Umbilical cord (tissue), 2 donors: ENCODE results near the gene RNF13. TPM values are rescaled to one million over a fixed set of nuclear protein-coding genes. Genes with fewer than 3 reads are reported as not detected.
"Not testable (repeated sequence)": the region's sequence is repeated elsewhere in the genome, so short reads cannot be mapped to it uniquely, and the experiment has no call there.

Source experiments
- DNase-seq: peaks from one replicate; pipeline ENCODE4 v3.0.0-alpha.2; 2015; ENCODE audit warnings: low spot score
- total RNA-seq: library from RNA; depleted of rRNA; stranded (reverse); fragments of >200 nt; gene quantifications from one replicate; pipeline ENCODE4 v1.2.3, GENCODE V29; 2014; ENCODE audit warnings: low replicate concordance; ENCODE audit not compliant: insufficient read depth

Gene RNF13
- total RNA-seq, 1 donor from 2014 or later, result 132 TPM

GRCh38 chr3:149954812-149955211, 141.8 kb downstream of the RNF13 start:
- peak; percentile 69 for DNase-seq

DNA sequence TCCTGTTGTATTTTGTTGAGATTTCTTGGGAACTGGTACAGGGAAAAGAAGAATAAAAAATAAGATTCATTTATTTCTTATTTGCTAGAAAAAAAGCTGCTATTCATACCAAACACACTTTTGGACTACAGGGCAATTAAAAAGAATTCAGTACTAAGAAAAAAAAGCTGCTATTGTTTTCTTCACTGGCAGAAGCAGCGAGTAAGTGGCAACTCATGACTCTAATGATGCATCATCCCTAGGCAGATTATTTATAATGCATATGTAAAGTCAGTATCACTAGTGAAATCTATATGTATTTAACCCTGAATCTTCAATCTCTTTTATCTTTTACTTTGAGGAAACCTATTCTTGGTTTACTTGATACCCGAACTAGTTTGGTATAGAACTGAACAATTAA, 142.4 kb downstream of the RNF13 start:
- DNase-seq, result no peak

DNA sequence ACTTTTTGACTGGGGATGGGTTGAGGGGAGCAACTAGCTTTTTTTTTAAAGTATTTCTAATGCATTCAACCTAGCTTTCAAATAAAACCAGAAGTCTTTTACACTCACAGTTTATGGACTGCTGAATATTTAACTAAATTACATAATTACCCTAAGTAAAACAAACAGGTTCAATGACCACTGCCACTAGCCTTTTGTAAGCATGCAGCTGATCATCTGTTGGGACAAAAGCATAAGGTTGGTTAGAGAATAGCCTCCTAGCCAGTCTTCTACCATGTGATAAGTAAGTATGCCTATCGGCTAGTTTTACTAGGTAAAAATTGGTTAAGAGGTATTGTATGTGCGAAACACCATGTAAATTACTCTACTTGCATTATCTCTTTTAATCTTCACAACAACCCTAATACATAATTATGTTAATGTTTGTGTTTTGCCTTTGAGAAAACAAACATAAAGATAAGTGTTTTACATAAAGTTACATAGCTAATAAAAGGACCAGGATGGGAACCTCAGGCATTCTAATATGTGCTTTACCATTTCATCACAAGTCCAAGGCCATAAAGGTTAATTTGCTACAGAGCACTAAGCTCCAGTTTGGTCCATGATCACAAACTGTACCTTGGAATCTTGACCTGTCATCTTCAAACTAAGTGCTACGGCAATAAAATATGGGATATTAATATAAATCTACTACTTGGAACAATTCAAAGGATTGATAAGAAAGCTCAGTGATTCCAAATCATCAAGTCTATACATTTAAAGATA, 144.5 kb downstream of the RNF13 start:
- no peak for DNase-seq

GRCh38 chr3:149958171-149958796, 145.3 kb downstream of the RNF13 start:
- no peak for DNase-seq

- DNase-seq, result no peak
Measured at GRCh38 chr3:149959443-149959842, 146.4 kb downstream of the RNF13 start.

DNA sequence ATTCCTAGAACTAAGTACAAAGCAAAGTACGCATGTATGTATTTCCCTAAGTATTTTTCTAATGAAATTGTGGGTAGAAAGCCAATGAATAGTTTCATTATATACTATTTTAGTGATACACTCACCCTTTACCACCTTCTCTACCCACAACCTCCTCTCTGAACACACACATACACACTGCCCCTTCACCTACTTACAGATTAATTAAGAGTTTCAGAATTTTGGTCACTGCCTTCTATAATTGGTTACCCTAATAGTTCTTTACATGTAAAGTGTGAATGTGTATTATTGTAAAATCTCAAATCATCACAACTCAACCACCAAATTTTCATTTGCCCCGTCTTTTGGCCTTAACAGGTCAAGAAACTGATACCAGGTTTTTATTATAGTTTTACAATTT, 150.5 kb downstream of the RNF13 start:
- no peak for DNase-seq

- peak; percentile 63 for DNase-seq
Measured at GRCh38 chr3:149964291-149964690, 151.3 kb downstream of the RNF13 start.

DNA sequence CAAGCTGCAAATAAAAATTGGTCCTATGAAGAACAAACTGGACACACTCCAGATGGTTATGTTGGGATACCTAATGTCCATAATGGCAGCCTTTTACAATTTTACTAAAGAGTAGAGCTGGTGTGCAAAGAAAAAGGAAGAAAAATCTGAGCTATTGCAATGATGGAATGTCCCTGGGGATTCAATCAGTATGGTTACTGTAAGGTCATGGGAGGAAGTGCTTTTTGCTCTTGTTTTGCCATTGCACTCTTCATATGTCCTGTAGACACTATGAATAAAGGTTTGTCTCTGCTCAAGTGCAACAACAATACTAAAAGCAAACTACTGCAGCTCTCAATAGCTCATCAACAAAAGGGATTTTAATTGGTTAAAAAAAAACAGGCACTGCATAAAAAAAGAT, 152.3 kb downstream of the RNF13 start:
- no peak for DNase-seq

DNA sequence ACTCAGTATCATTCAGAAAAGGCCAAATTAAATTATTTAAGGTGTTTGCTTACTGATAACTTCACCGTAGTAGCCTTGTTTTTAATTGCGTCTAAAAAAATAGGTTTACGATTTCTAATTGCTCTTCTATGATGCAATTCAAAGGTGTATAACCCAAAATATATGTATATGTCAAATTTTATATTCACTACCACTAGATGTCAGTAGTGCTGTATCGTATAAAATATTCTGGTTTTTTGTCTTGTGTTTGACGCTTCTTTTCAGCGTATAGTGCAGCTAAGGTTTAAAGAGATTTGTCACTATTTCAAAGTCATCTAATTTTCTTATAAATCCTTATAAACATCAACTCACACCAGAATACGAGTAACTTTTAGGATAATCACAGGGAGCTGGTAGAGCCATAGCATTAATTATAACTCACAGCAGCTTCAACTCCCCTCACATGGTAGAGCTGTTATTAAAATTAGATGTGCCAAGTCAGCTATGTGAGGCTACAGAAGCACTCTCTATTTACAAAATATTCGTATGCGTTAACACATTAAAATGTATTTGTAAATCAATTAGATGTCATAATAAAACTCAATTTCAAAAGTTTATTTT, 154.2 kb downstream of the RNF13 start:
- peak; percentile 80 for DNase-seq

DNA sequence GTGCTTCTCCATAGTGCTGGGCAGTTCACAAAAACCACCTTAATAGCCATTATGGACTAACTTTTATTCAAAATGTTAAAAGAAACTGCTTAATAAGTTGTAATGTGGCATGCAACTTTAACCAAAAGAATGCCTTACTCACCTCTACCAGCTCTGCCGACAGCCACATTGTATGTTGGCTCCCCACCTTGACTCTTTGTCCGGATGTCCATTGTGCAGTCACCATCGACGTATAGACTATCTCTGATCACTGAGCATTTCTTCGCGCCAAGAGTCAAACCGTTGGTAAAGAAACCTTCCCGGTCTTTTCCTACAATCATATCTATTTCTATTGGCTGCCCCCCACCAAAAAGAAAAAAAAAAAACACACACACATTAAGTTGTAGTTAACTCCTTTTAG, 155.2 kb downstream of the RNF13 start:
- DNase-seq, result no peak

DNA sequence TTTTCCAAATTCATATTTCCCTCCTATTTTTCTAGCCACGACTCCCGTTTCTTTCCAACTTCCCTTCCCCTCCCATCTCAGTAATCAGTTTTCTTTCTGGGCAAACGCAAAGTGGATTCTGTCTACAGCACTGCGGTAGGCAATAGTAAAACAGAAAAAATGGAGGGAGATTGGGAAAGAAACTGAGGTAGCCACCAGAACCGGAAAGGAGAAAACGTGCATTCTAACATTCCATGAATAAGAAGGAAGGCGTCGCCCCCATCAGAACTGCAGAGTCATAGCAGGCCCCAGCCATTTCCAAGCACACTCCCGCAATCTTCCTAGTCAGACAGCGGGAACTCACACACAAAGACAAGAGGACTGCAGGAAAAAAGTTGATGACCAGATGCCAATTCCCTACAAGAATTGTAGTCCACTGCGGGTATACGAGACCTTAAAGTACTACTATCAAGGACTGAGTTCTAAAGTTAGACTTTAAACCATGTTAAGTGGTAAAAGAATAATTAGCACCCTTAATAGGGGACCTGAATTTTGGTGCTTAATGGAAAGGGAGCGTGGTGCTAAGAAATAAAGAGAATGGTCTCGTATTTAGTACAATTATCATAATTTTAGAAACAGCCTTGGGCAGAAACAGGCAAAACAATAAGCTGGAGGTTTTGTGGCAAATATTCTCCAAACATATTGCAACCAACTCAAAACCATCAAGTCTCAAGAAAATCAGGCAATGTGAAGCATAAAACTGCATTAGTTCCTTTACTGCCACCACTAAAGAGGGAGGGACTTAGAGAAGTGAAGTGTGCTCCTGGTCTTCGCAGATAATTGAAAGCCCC, 156.3 kb downstream of the RNF13 start:
- peak; percentile 84 for DNase-seq

DNA sequence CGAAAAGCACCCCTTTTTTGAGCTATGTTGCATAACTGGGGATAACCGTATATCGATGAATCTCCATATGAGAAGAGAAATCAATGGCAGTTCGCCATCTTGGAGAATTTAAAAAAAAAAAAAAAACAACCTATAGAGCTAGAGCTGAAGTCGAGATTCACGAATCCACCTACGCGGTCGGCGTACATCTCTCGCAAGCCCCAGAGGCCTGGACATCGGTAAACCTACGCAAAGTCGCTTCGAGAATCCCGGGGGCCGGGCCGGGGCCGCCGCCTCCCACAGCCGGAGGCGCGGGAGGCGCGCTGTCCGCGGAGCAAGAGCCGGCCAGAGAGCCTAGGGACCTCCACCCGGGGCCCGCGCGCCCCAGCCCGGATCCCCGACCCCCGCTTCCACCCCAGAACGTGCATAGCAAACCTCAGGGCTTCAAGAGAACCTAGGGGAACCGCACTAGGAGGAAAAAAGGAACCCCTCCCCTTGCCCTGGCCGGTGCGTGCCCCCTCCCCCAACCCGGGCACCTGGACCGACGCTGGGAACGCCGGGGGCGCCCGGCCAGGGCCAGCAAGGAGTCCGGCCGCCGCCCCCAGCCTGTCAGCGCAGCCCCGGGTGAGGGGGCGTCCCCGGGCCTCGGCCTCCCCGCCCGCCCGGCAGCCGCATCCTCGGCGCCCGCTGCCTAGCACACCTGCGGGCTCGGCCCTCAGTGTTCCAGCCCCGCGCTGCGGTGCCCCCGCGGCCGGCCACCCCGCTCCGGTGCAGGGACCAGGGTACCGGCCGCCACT, 157.1 kb downstream of the RNF13 start:
- peak; percentile 96 for DNase-seq

DNA sequence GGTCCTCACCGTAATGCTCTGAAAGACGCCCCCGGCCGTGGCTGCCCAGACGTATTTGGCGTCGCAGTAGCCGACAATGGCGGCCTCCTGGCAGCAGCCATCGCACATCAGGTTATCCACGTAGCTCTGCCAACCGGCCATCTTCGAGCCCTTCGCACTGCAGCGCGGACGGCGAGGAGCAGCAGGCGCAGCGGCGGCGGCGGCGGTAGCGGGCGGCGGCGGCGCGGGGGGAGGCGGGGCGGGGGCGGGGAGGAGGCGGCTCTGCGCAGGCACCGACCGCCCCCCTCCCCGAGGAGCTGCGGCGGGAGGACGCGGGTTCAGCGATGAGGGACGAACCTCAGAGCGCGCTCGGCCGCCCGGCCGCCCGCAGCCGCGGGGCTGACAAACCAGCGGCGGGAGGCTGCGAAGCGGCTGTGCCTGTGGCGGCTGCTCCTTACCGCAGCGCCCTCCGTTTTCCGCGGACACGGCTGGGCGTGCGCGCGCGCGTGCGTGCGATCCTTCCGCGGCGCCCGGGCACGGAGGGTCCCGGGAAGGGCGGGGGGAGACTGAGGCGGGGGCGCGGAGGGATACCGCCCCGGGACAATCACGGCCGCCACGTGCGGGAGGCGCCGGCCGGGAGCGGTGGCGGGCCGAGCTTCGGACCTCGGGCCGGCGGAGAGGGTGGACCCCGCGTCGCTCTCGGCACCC, 157.8 kb downstream of the RNF13 start, which contains the start of gene PFN2:
TSS of gene PFN2 (minus strand) at position 180 of the 687 bp plus-strand sequence. CDS start at position 141, 39 bp downstream.
- peak; percentile 81 for DNase-seq

DNA sequence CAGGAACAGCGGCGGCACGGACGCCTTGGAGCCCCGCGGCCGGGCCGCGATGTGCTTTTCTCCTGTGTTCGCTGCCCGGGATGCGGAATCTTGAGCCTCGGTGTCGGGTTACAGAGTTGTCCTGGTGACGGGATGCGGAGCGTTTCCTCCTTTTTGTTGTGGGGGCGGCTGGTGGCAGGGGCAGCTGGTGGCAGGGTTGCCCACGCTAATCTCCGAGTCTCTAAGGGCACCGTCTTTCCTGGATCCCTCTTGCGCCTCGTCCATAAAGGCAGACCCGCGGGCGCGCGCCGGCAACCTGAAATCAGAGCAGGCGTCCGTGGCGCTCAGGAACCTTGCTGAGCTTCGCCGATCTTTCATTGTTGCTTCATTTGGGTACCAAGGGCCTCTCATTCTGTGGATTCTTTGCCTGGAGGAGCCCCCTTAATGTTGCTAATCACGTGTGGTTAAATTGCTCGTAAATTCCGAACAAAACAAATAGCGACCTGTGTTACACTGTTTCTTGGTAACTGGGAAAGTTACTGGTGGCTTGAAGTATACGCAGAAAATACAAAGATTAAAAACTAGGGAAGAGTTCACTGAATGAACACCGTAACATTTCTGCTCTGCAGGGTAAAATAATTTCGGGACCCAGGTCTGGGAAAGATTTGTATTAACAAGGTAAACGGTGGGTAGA, 158.5 kb downstream of the RNF13 start:
- peak; percentile 84 for DNase-seq

DNA sequence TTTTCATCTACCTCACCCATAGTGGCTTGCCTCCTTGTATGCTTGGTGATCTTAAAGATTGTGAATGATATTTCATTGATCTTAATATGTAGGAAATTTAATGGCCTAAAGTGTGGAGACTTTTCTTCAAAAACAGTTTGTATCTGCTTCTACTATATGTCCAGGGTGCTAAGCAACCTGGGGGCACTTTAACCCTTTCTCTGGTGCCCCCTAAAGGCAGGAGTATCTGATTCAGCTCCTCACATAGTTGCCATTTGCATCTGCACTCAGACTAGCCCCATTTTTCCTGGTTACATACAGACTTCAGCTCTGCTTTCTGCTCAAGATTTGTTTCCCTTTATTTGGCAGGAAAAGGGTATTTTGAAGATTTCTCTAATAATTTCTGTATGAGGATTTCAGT, 162.9 kb downstream of the RNF13 start:
- DNase-seq, result no peak

GRCh38 chr3:149977386-149977785, 164.4 kb downstream of the RNF13 start:
- DNase-seq, result peak; percentile 52

DNA sequence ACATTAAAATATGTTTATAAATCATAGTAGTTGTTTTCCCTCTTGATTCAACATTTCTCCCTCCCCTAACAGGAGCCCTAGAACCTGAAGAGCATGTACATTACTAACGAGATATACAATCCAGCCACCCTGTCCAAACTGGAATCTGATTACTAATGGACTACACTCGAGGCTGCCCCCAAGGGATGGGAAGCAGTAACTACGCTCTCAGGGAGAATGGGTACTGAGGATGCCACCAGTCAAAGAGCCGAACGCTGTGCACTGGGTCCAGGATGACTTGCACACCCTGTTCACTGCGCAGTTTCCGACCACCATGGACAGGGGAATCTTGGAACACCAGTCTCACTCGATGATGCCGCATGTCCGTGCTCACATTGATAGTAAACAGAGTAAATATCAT, 169.0 kb downstream of the RNF13 start:
- DNase-seq, result not testable (repeated sequence)

- DNase-seq, result not testable (repeated sequence)
Measured at GRCh38 chr3:149983053-149983452, 170.0 kb downstream of the RNF13 start.

DNA sequence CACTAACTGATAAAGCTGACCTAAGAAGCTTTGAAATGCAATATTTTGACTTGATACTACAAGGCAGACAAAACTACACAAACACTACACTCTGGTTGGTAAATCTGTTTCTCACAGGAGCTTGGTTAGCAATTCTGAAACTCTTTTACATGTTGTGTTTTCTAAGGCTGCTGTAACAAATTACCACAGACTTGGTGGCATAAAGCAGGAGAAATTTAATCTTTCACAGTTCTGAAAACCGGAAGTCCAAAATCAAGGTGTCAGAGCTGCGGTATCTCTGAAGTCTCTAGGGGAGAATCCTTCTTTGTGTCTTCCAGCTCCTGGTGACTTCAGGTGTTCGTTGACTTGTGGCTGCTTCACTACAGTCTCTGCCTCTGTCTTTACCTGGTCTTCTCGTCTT, 170.6 kb downstream of the RNF13 start:
- DNase-seq, result no peak

DNA sequence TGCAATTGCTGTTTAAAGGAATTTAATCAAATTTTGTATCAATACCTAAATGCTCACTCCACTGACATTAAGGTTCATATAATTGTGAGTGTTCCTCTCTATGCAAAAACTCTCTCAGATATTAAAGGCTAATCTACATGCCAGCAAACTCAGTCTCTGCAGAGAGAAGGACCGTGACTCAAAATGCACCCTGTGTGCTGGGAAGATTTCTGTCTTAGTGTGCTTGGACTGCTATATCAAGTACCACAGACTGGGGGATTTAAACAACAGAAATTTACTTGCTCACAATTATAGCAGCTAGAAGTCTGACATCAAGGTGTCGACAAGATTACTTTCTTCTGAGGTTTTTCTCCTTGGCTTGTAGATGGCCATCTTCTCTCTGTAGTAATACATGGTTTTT, 176.3 kb downstream of the RNF13 start:
- DNase-seq, result peak; percentile 12
